Measurements from ENCODE around the gene SLIT3. TPM values are rescaled to one million over a fixed set of nuclear protein-coding genes. Genes with fewer than 3 reads are reported as not detected.

SLIT3 gene
- total and polyA plus RNA-seq, 2 donors (not counting 3 experiments of a cell fraction or from before 2014, with no cell fraction given): 0.90 to 1.0 TPM

DNA sequence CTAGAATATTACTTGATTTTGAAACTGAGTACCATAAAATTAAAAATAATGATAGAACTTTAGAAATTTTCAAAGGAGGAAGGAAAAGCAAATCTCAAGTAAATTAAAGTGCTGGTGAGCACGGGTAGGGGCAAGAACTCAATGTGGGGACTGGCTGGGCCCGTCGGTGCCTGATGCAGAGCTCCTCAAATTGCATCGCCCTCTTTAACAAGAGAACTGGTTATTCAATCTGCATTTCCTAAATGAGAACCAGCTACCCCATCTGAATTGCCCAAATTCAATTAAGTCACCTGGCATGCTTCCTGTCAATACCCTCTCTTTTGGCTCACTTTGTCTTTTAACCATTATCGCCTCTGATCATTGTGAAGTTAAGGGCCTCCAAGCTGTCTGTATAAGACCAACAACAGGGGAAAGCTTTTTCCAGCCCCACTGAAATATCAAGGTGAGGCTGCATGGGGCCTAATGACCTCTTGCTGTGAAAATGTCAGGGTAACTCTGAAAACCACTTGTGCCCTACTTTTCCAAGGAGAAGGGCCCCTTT, 316.7 kb downstream of the SLIT3 start:
- no TSS peak for BruUV-seq (replicated peaks)

More for the DNA sequence above, 316.7 kb downstream of the SLIT3 start:
- Histone ChIP-seq H3K9me3 (replicated peaks; ENCODE audit: control insufficient read depth, insufficient read depth, low read length) (no peaks in the 10 kb centered on the region), H4K20me1 (replicated peaks; ENCODE audit: control insufficient read depth, extremely low read depth, insufficient read depth, low read length) (no peaks in the 10 kb centered on the region), H3K36me3 (ENCODE audit: control insufficient read depth in 2 of 2, extremely low read depth in 1 of 2, insufficient read depth in 2 of 2, low read length in 2 of 2) (no peaks in the 10 kb centered on the region), H3K4me2 (ENCODE audit: insufficient read depth, low read length) (no peak overlapping the region), H3K9me1 (replicated peaks; ENCODE audit: control insufficient read depth, extremely low read depth, insufficient read depth, low read length) (no peaks in the 10 kb centered on the region), H3K27ac (ENCODE audit: insufficient read depth, low read depth, low read length) (no peak overlapping the region), H3K9ac (replicated peaks; ENCODE audit: extremely low read depth, insufficient read depth, low read length) (no peak overlapping the region), H3K4me3 (replicated peaks in 1 of 3; ENCODE audit: insufficient read depth in 1 of 3, low read depth in 1 of 3, low read length in 3 of 3) (no peak overlapping the region), H3K4me1 (ENCODE audit: control insufficient read depth, extremely low read depth, insufficient read depth, low read length) (no peaks in the 10 kb centered on the region), H2AFZ (ENCODE audit: low read depth, low read length) (no peak overlapping the region), H3K27me3 (ENCODE audit: control insufficient read depth in 2 of 2, insufficient read depth in 2 of 2, low read length in 2 of 2) (peaks cover 0 to 5% of the 10 kb centered on the region in 2 experiments), H3K79me2 (ENCODE audit: control insufficient read depth, insufficient read depth, low read length) (no peaks in the 10 kb centered on the region)
- POLR2A ChIA-PET: no interaction called here
- FAIRE-seq (no peak), DNase-seq (ENCODE audit: low read depth, low spot score) (no peak)
- TF ChIP-seq POLR2AphosphoS5 (IDR thresholded peaks at IDR 0.05; ENCODE audit: insufficient read depth, low read depth, low read length) (no peak), FOS (IDR thresholded peaks at IDR 0.05; ENCODE audit: borderline replicate concordance, insufficient read depth, low read length) (no peak), JUN (IDR thresholded peaks at IDR 0.05; ENCODE audit: borderline replicate concordance, insufficient read depth, insufficient read length, low read depth) (no peak), MYC (IDR thresholded peaks at IDR 0.05; ENCODE audit: low read depth, low read length) (no peak), EZH2 (IDR thresholded peaks at IDR 0.05; ENCODE audit: borderline replicate concordance, low read depth, low read length, severe bottlenecking) (no peak), POLR2A (IDR thresholded peaks at IDR 0.05; ENCODE audit: low read depth, low read length) (no peak), GATA2 (IDR thresholded peaks at IDR 0.05; ENCODE audit: insufficient read depth, insufficient read length, low read depth, low read length) (no peak)
- TF ChIP-seq, protein P1, sequence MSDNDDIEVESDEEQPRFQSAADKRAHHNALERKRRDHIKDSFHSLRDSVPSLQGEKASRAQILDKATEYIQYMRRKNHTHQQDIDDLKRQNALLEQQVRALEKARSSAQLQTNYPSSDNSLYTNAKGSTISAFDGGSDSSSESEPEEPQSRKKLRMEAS (IDR thresholded peaks at IDR 0.05; ENCODE audit: insufficient read depth, insufficient read length): no peak
- TF ChIP-seq, protein P2, sequence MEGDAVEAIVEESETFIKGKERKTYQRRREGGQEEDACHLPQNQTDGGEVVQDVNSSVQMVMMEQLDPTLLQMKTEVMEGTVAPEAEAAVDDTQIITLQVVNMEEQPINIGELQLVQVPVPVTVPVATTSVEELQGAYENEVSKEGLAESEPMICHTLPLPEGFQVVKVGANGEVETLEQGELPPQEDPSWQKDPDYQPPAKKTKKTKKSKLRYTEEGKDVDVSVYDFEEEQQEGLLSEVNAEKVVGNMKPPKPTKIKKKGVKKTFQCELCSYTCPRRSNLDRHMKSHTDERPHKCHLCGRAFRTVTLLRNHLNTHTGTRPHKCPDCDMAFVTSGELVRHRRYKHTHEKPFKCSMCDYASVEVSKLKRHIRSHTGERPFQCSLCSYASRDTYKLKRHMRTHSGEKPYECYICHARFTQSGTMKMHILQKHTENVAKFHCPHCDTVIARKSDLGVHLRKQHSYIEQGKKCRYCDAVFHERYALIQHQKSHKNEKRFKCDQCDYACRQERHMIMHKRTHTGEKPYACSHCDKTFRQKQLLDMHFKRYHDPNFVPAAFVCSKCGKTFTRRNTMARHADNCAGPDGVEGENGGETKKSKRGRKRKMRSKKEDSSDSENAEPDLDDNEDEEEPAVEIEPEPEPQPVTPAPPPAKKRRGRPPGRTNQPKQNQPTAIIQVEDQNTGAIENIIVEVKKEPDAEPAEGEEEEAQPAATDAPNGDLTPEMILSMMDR (IDR thresholded peaks at IDR 0.05; ENCODE audit: extremely low read depth in 1 of 2, insufficient read depth in 1 of 2, low read depth in 1 of 2, low read length in 2 of 2): no peak
- intact Hi-C loops (cut with micrococcal nuclease) (no loop called here), dilution Hi-C loops (cut with MboI; ENCODE audit: extremely low pct_ligation_motif_present, low sequenced_read_pairs) (no loop called here)
- CTCF ChIA-PET: interaction anchor here (1.1 to 1.2 kb wide), 2 partner anchors 564 to 597 kb away, joined by 3 to 4 read pairs; no protein-coding TSS in a partner anchor
